Ishikawa (cell line): Measurements from ENCODE around the gene MAP4K4.
A peak's percentile ranks its signal among the peaks of the same experiment; 100 is the strongest.

Source experiments
- CEBPB ChIP-seq: IDR thresholded peaks from 2 replicates; pipeline ENCODE4 v1.6.1; 2012
- CREB1 ChIP-seq: IDR thresholded peaks from 2 replicates; pipeline ENCODE4 v1.6.1; 2012; ENCODE audit warnings: low read depth
- EGR1 ChIP-seq: IDR thresholded peaks from 2 replicates; pipeline ENCODE4 v1.6.1; 2012
- EP300 ChIP-seq: IDR thresholded peaks from 2 replicates; pipeline ENCODE4 v1.6.1; 2012; ENCODE audit warnings: borderline replicate concordance
- FOXM1 ChIP-seq: IDR thresholded peaks from 2 replicates; pipeline ENCODE4 v1.6.1; 2012; ENCODE audit warnings: low read depth, borderline replicate concordance
- MAX ChIP-seq: IDR thresholded peaks from 2 replicates; pipeline ENCODE4 v1.6.1; 2012
- NFIC ChIP-seq: IDR thresholded peaks from 2 replicates; pipeline ENCODE4 v1.6.1; 2012
- RAD21 ChIP-seq: IDR thresholded peaks from 2 replicates; pipeline ENCODE4 v1.6.1; 2012; ENCODE audit warnings: low read depth
- REST ChIP-seq: IDR thresholded peaks from 2 replicates; pipeline ENCODE4 v1.6.1; 2012; ENCODE audit warnings: low read depth, mild to moderate bottlenecking
- TAF1 ChIP-seq: IDR thresholded peaks from 2 replicates; pipeline ENCODE4 v1.6.1; 2012; ENCODE audit warnings: low read depth, mild to moderate bottlenecking
- TEAD4 ChIP-seq: IDR thresholded peaks from 2 replicates; pipeline ENCODE4 v1.6.1; 2012
- USF1 ChIP-seq: IDR thresholded peaks from 2 replicates; pipeline ENCODE4 v1.6.1; 2012
- YY1 ChIP-seq: IDR thresholded peaks from 2 replicates; pipeline ENCODE4 v1.6.1; 2012; ENCODE audit warnings: low read depth
- ZBTB7A ChIP-seq: IDR thresholded peaks from 2 replicates; pipeline ENCODE4 v1.6.1; 2012; ENCODE audit warnings: low read depth

- no peak for TF ChIP-seq EP300
- TF ChIP-seq EGR1: no peak
- TF ChIP-seq CEBPB: no peak
- no peak for TF ChIP-seq USF1
- no peak for TF ChIP-seq TAF1
- no peak for TF ChIP-seq MAX
- TF ChIP-seq REST: no peak
- no peak for TF ChIP-seq YY1
- TF ChIP-seq ZBTB7A: no peak
- TF ChIP-seq FOXM1: no peak
- TF ChIP-seq RAD21: no peak
- no peak for TF ChIP-seq CREB1
- peak; percentile 49; the same call in 1 of the 2 replicates for TF ChIP-seq TEAD4
- TF ChIP-seq NFIC: no peak
Observed at GRCh38 chr2:101802329-101802728, 104.8 kb downstream of the MAP4K4 start.
